Dermis microvascular lymphatic vessel endothelial cell (primary cell): ENCODE measurements around the gene GATAD1. TPM values are rescaled to one million over a fixed set of nuclear protein-coding genes. Genes with fewer than 3 reads are reported as not detected.
"Not testable (repeated sequence)": the region's sequence is repeated elsewhere in the genome, so short reads cannot be mapped to it uniquely, and the experiment has no call there.

ENCODE experiments used
- DNase-seq, 2 donors: peaks; one replicate each; pipeline versions ENCODE4 v3.0.0 to v3.0.0-alpha.2; 2010; ENCODE audit warnings: low read depth in 2 of 2
- total RNA-seq: library from RNA; depleted of rRNA; stranded (reverse); fragments of >200 nt; gene quantifications from 2 replicates; pipeline ENCODE4 v1.2.1, GENCODE V29; 2014

The GATAD1 gene
- total RNA-seq, 1 donor from 2014 or later = 10.4 TPM

GRCh38 chr7:92479146-92479545 is 31.9 kb downstream of the GATAD1 start:
- not testable (repeated sequence) for DNase-seq

- not testable (repeated sequence) for DNase-seq
Measured at GRCh38 chr7:92483624-92484023, 36.3 kb downstream of the GATAD1 start.

GRCh38 chr7:92484226-92484625 is 36.9 kb downstream of the GATAD1 start:
- DNase-seq = not testable (repeated sequence)

- DNase-seq = no peak
Measured at GRCh38 chr7:92485267-92485892, 38.1 kb downstream of the GATAD1 start.

- no peak for DNase-seq
Measured at GRCh38 chr7:92485974-92486373, 38.7 kb downstream of the GATAD1 start.

GRCh38 chr7:92487804-92488203 is 40.5 kb downstream of the GATAD1 start:
- no peak for DNase-seq

GRCh38 chr7:92489634-92490033 is 42.4 kb downstream of the GATAD1 start:
- DNase-seq = peak in 1 of 2 donors; percentile 70

- no peak for DNase-seq
Measured at GRCh38 chr7:92496876-92497275, 49.6 kb downstream of the GATAD1 start.

DNA sequence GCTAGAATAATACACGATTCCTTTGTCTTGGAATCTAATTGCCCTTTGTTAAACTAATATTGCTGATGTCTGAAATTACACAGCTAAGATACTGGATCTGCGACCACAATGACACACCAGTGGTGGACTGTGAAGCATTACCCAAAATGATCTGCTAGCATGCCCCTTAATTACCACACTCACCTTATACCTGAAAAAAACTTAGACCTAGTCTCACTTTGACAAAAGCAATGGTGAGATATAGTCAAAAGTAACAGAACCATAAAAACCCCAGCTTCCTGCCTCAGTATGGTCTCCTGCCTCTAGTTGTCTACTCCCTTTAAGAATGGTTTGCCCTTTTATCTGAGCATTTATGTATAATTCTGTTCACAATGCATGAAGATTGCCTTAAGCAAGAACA is 51.3 kb downstream of the GATAD1 start:
- no peak for DNase-seq

DNA sequence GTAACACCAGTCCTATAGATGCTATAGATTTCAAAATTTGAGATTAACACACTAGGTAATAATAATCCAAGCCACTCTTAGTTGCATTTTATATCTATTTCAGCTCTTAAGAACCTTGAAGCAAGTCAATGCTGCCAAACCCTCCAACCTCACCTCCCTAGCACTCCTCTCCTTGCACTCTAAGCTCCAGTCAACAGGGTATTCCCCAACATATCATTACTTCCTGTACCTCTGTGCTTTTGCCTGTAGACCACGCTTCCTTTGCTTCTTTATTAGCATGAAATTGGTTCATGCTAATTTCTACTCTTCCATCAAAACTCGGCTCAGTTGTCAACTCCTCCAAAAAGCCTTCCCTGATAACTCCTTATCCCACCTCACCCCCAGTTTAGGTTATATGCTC is 56.5 kb downstream of the GATAD1 start:
- DNase-seq = no peak

DNA sequence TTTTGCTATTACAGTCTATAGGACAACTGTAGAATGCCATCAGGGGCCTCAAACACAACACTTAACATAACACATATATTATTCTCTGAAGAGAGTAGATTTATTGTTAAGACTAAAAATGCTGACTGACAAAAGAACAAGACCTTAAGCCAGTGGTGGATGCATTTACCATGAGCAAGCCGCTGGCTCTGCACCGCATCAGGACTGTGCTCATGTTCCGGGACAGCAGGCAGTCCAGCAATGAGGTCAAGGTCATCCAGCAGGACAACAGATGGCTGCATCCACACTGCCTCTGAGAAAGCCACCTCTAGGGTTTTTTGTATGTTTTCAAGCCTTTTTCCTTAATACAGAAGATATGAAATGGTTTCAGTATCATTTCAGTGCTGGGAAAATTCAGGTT is 57.3 kb downstream of the GATAD1 start:
- DNase-seq = no peak

DNA sequence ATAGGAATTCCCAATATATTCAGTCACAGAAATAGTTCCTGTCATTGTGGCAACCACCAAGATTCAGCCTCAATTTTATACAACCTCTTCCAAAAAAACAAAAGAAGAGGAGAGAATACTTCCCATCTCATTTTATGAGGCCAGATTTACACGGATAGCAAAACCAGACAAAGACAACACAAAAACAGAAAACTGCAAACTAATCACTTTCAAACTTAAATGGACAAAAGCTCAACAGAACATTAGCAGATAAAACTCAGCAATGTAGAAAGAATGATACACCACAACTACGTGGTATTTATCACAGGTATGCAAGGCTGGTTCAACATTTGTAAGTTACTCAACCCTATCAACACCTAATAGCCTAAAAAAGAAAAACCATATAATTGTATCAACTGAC is 59.1 kb downstream of the GATAD1 start:
- no peak for DNase-seq

GRCh38 chr7:92508946-92509345 is 61.7 kb downstream of the GATAD1 start:
- DNase-seq = no peak

Other genes with a start within 250 kb of the GATAD1 start
- gene KRIT1, start 201.6 kb upstream of the GATAD1 start, total RNA-seq = 26.8 and 30.6 TPM in 2 replicates
- gene ANKIB1, start 201.5 kb upstream of the GATAD1 start, total RNA-seq = 24.5 and 24.6 TPM in 2 replicates
- not detected in 2 replicates for gene ERVW-1, start 30.5 kb downstream of the GATAD1 start, total RNA-seq
- gene PEX1, start 81.0 kb downstream of the GATAD1 start, total RNA-seq = 9.2 and 10.0 TPM in 2 replicates
- gene RBM48, start 81.3 kb downstream of the GATAD1 start, total RNA-seq = 7.3 and 9.2 TPM in 2 replicates
- 8.0 and 9.4 TPM in 2 replicates for gene FAM133B, start 142.9 kb downstream of the GATAD1 start, total RNA-seq